ENCODE data around the gene KRTAP12-1.

KRTAP12-1 gene

GRCh38 chr21:44708213-44708865, 26.4 kb upstream of the KRTAP12-1 start:
- TF ChIP-seq GATA3 (IDR thresholded peaks at IDR 0.05; ENCODE audit: low read depth, low read length) (no peak), GATA2 (IDR thresholded peaks at IDR 0.05; ENCODE audit: low read depth, low read length) (no peak)

DNA sequence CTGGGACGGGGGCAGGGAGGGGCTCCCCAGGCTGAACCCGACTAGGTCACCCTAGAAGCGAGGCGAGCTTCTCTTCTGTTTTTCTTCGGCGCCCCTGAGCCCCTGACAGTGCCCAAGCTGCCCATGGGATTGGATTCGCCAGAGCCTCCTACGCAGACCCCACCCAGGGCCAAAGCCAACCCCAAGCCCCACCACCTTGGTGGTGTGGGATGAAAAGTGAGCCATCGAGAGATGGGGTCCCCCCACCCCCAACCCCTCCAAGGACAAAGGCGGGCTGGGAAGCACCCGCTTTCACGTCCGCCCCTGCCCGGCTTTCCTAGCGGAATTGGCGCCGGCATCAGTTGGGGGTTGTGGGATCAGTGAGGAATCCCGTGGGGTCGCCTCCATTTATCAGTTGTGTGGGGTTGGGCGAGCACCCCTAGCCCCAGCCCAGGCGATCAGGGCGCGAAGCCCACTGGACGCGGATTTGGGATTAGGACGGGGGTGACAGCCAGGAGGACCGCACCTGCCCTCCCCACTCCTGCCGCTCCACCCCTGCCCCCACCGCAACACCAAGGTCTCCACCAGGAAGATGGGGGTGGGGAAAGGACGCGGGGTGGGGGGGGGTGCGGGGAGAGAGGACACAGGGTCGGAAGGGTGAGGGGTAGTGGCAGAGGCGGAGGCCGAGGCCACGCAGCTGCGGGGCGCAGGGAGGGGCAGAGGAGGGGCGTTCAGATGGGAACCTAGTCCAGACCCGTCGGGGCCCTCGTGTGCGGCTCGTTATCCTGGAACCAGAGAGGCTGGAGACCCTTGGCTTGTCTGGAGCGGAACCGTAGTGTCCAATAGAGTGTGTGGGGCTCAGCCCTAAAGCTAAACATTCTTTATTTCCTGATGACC, 25.0 kb upstream of the KRTAP12-1 start:
- no peak for TF ChIP-seq GATA3 (IDR thresholded peaks at IDR 0.05; ENCODE audit: low read depth, low read length)
- TF ChIP-seq GATA2 (IDR thresholded peaks at IDR 0.05; ENCODE audit: low read depth, low read length), result no peak

DNA sequence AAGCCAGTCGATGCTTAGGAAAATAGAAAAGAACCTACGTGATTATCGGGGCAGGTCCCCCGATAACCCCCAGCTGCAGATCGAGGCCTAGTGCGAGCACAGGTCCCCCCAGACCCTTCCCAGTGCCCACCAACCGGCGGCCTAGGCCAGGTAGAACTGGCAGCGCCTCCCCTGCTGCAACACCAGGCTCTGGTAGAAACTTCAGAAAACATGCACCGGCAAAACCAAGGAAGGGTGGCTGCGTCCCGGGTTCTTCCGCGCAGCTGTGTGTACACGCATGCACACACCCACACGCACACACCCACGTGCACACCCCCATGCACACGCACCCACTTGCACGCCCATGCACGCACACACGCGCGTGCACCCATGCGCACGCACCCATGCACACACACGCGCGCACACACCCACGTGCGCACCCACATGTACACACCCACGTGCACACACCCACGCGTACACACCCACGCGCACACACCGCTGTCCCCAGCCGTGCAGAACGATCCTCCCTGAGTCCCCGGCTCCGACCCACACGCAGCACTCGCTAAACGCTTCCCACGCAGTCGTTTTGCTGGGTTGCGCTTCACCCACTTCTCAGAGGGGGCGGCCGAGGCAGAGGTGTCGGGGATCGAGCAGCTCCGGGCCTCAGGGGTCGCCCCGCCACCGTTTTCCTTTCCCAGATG, 24.2 kb upstream of the KRTAP12-1 start:
- TF ChIP-seq GATA2 (IDR thresholded peaks at IDR 0.05; ENCODE audit: low read depth, low read length) (no peak), GATA3 (IDR thresholded peaks at IDR 0.05; ENCODE audit: low read depth, low read length) (no peak)

- TF ChIP-seq GATA3 (IDR thresholded peaks at IDR 0.05; ENCODE audit: low read depth, low read length) (no peak), GATA2 (IDR thresholded peaks at IDR 0.05; ENCODE audit: low read depth, low read length) (no peak)
Observed at GRCh38 chr21:44704636-44705001, 22.7 kb upstream of the KRTAP12-1 start.

GRCh38 chr21:44703731-44704635, 22.0 kb upstream of the KRTAP12-1 start:
- no peak for TF ChIP-seq GATA3 (IDR thresholded peaks at IDR 0.05; ENCODE audit: low read depth, low read length)
- no peak for TF ChIP-seq GATA2 (IDR thresholded peaks at IDR 0.05; ENCODE audit: low read depth, low read length)

GRCh38 chr21:44702973-44703730, 21.2 kb upstream of the KRTAP12-1 start:
- TF ChIP-seq GATA3 (IDR thresholded peaks at IDR 0.05; ENCODE audit: low read depth, low read length) (no peak), GATA2 (IDR thresholded peaks at IDR 0.05; ENCODE audit: low read depth, low read length) (no peak)

DNA sequence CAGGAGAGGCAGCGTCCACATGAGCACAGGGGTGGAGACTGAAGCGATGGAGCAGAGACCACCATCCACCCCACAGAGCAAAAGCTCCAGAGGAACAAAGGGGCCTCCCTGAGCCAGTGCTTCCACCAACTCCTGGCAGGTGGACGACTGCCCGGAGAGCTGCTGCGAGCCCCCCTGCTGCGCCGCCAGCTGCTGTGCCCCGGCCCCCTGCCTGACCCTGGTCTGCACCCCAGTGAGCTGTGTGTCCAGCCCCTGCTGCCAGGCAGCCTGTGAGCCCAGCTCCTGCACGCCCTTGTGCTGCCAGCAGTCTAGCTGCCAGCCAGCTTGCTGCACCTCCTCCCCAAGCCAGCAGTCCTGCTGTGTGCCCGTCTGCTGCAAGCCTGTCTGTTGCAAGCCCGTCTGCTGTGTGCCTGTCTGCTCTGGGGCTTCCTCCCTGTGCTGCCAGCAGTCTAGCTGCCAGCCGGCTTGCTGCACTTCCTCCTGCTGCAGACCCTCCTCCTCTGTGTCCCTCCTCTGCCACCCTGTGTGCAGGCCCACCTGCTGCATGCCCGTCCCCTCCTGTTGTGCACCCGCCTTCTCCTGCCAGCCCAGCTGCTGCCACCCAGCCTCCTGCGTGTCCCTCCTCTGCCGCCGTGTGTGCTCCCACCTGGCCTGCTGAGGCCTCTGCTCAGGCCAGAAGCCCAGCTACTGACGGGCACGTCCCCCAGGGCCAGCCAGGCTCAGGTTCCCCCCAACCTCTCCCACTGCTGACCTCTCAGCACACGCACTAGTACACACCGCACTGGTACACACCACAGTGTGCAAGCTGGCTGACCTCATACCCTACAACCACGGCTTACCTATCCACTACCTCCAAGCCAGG, 20.4 kb upstream of the KRTAP12-1 start:
- TF ChIP-seq GATA3 (IDR thresholded peaks at IDR 0.05; ENCODE audit: low read depth, low read length), result no peak
- no peak for TF ChIP-seq GATA2 (IDR thresholded peaks at IDR 0.05; ENCODE audit: low read depth, low read length)

GRCh38 chr21:44701541-44701940, 19.6 kb upstream of the KRTAP12-1 start:
- TF ChIP-seq GATA3 (IDR thresholded peaks at IDR 0.05; ENCODE audit: low read depth, low read length) (no peak), GATA2 (IDR thresholded peaks at IDR 0.05; ENCODE audit: low read depth, low read length) (no peak)

DNA sequence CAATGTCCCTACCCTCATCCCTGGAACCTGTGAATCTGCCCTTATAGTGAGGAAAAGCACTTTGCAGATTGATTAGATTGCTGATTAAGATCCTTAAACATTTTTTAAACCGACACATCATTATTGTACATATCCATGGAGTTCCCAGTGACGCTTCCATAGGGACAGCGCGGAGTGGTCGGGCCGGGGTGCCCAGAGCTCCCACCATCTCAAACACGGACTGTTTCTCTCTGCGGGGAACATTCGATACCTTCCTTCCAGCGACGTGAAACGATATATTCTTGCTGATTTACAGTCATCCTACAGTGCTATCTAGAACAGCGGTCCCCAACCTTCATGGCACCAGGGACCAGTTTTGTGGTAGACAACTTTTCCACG, 19.0 kb upstream of the KRTAP12-1 start:
- TF ChIP-seq GATA3 (IDR thresholded peaks at IDR 0.05; ENCODE audit: low read depth, low read length) (no peak), GATA2 (IDR thresholded peaks at IDR 0.05; ENCODE audit: low read depth, low read length) (no peak)

- TF ChIP-seq GATA2 (IDR thresholded peaks at IDR 0.05; ENCODE audit: low read depth, low read length) (no peak), GATA3 (IDR thresholded peaks at IDR 0.05; ENCODE audit: low read depth, low read length) (no peak)
Observed at GRCh38 chr21:44700101-44701022, 18.4 kb upstream of the KRTAP12-1 start.

DNA sequence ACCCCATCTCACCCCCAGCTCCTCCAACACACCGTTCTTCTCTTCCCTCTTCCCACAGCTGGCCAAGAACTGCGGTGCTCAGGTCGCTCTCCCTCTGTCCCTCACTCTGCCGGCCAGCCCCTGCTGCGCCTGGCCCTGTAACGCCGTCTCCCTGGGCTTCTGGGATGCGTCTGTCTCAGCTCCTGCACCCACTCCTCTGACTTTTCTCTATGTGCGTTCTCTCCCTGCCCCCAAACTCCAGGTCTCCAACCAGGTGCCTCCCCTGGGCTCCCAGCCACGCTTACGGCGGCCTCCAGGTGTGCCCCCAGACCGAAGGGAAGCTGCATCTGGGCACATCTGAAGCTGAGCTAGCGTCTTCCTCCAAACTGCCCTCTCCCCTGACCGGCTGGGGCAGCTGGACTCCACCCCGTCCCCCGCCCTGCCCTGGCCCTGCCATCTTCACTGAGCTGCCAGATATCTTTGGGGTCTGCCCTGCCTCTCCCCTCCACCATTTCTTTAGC, 17.6 kb upstream of the KRTAP12-1 start:
- TF ChIP-seq GATA3 (IDR thresholded peaks at IDR 0.05; ENCODE audit: low read depth, low read length) (no peak), GATA2 (IDR thresholded peaks at IDR 0.05; ENCODE audit: low read depth, low read length) (no peak)

All from SH-SY5Y (cell line).